SK-N-SH treated with all-trans-retinoic acid at 6 μM for 48 hours (cell line): ENCODE measurements around the gene BRICD5.

Source experiments
- ARNTL ChIP-seq: fragments of 450-650 bp; formaldehyde crosslinking; IDR thresholded peaks from 2 replicates; pipeline ENCODE4 v1.5.0; 2020; ENCODE audit warnings: low read depth, mild to moderate bottlenecking, moderate library complexity, borderline replicate concordance
- CSDC2 ChIP-seq: fragments of 250-450 bp; sonication (Bioruptor Pico); IDR thresholded peaks from 2 replicates; pipeline ENCODE4 v1.5.0; 2020; ENCODE audit warnings: mild to moderate bottlenecking, moderate library complexity
- ISL1 ChIP-seq: fragments of 250-450 bp; sonication (Bioruptor Pico); IDR thresholded peaks from 2 replicates; pipeline ENCODE4 v2.1.2; 2022; ENCODE audit warnings: mild to moderate bottlenecking, moderate library complexity
- ZC3H10 ChIP-seq: fragments of 250-450 bp; sonication (Bioruptor Pico); IDR thresholded peaks from 2 replicates; pipeline ENCODE4 v1.5.1; 2021; ENCODE audit warnings: mild to moderate bottlenecking, moderate library complexity
- TF ChIP-seq, protein P1 (sequence below): fragments of 250-450 bp; sonication (Bioruptor Pico); IDR thresholded peaks from 2 replicates; pipeline ENCODE4 v1.8.0; 2020; ENCODE audit warnings: mild to moderate bottlenecking, moderate library complexity, borderline replicate concordance

DNA sequence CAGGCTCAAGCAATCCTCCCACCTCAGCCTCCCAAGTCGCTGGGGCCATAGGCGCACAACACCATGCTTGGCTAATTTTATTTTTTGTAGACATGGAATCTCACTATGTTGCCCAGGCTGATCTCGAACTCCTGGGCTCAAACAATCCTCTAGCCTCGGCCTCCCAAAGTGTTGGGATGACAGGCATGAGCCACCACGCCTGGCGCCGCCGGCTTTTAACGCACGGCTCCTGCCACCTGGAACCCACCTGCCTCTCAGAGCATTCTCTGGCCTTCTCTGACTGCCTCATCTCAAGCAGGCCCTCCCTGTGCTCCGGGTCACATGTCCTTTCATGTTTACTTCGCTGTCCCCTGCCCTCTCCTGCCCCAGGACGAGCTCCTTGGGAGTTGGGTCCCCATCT, 24.6 kb downstream of the BRICD5 start:
- TF ChIP-seq CSDC2 (CRISPR knock-in tag) = no peak
- TF ChIP-seq ARNTL (CRISPR knock-in tag) = no peak
- TF ChIP-seq, protein P1, sequence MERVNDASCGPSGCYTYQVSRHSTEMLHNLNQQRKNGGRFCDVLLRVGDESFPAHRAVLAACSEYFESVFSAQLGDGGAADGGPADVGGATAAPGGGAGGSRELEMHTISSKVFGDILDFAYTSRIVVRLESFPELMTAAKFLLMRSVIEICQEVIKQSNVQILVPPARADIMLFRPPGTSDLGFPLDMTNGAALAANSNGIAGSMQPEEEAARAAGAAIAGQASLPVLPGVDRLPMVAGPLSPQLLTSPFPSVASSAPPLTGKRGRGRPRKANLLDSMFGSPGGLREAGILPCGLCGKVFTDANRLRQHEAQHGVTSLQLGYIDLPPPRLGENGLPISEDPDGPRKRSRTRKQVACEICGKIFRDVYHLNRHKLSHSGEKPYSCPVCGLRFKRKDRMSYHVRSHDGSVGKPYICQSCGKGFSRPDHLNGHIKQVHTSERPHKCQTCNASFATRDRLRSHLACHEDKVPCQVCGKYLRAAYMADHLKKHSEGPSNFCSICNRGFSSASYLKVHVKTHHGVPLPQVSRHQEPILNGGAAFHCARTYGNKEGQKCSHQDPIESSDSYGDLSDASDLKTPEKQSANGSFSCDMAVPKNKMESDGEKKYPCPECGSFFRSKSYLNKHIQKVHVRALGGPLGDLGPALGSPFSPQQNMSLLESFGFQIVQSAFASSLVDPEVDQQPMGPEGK (CRISPR knock-in tag) = no peak
- no peak for TF ChIP-seq ZC3H10 (CRISPR knock-in tag)
- TF ChIP-seq ISL1 (CRISPR knock-in tag) = no peak
